SU-DHL-6 (cell line): Measurements from ENCODE around the gene ITPR1.
"Not testable (repeated sequence)": the region's sequence is repeated elsewhere in the genome, so short reads cannot be mapped to it uniquely, and the experiment has no call there.

Source experiments
- H2AFZ ChIP-seq: fragments of 200-600 bp; sonication (generic); 2 replicates; pipeline ENCODE4 v1.6.1; 2014; ENCODE audit warnings: low read depth, mild to moderate bottlenecking, moderate library complexity, mixed read lengths, antibody characterized with exemption, low read length; ENCODE audit not compliant: severe bottlenecking
- H3F3A ChIP-seq: fragments of 200-600 bp; shearing (Covaris generic); 2 replicates; pipeline ENCODE4 v1.6.0; 2016; ENCODE audit warnings: antibody characterized with exemption, mild to moderate bottlenecking; ENCODE audit not compliant: insufficient read depth
- H3K27ac ChIP-seq: fragments of 200-600 bp; sonication (generic); 2 replicates; pipeline ENCODE4 v1.5.1; 2016; ENCODE audit warnings: low read depth, mild to moderate bottlenecking, low read length, moderate library complexity, mixed read lengths
- H3K27me3 ChIP-seq: fragments of 200-600 bp; sonication (generic), shearing (Covaris generic); 2 replicates; pipeline ENCODE4 v1.6.0; 2014; ENCODE audit warnings: mild to moderate bottlenecking, low read length
- H3K36me3 ChIP-seq: fragments of 200-600 bp; sonication (generic); 2 replicates; pipeline ENCODE4 v1.6.1; 2014; ENCODE audit warnings: mild to moderate bottlenecking, low read length, mixed read lengths
- H3K4me2 ChIP-seq: fragments of 300-600, 200-600 bp; shearing (Covaris generic), sonication (generic); 2 replicates; pipeline ENCODE4 v1.6.0; 2014; ENCODE audit warnings: low read length, low read depth, mild to moderate bottlenecking; ENCODE audit not compliant: poor library complexity, severe bottlenecking
- H3K4me3 ChIP-seq: fragments of 200-600 bp; sonication (generic); 2 replicates; pipeline ENCODE4 v1.5.1; 2014; ENCODE audit warnings: antibody characterized with exemption, low read length, mild to moderate bottlenecking, mixed read lengths; ENCODE audit not compliant: insufficient read depth, poor library complexity, severe bottlenecking
- H3K79me2 ChIP-seq: fragments of 200-600 bp; sonication (generic); 2 replicates; pipeline ENCODE4 v1.6.1; 2014; ENCODE audit warnings: mild to moderate bottlenecking, low read length, moderate library complexity; ENCODE audit not compliant: insufficient read depth
- H3K9ac ChIP-seq: fragments of 200-600 bp; sonication (generic); 2 replicates; pipeline ENCODE4 v1.7.0; 2014; ENCODE audit warnings: mild to moderate bottlenecking, low read length
- H3K9me2 ChIP-seq: fragments of 200-600 bp; sonication (generic); replicated peaks from 2 replicates; pipeline ENCODE4 v1.6.1; 2014; ENCODE audit warnings: low read length; ENCODE audit not compliant: insufficient read depth
- H3K9me3 ChIP-seq: fragments of 200-600 bp; sonication (generic); 2 replicates; pipeline ENCODE4 v1.6.1; 2014; ENCODE audit warnings: low read length, mixed read lengths; ENCODE audit not compliant: insufficient read depth
- H4K20me1 ChIP-seq: fragments of 200-600 bp; sonication (generic); 2 replicates; pipeline ENCODE4 v1.6.1; 2014; ENCODE audit warnings: low read depth, mild to moderate bottlenecking, antibody characterized with exemption, low read length, moderate library complexity, mixed read lengths
- EZH2phosphoT487 ChIP-seq: fragments of 200-600 bp; sonication (generic), shearing (Covaris generic); conservative IDR thresholded peaks from 2 replicates; pipeline ENCODE4 v1.6.1; 2018; ENCODE audit warnings: mild to moderate bottlenecking, antibody characterized with exemption, low read length, moderate library complexity, mixed read lengths
- TF ChIP-seq, protein P1 (sequence below): fragments of 200-600 bp; sonication (generic); IDR thresholded peaks from one replicate; pipeline ENCODE4 v1.5.1; 2017; ENCODE audit warnings: antibody characterized with exemption, mild to moderate bottlenecking, low read length, moderate library complexity; ENCODE audit not compliant: insufficient read depth, poor library complexity, severe bottlenecking

Gene ITPR1

DNA sequence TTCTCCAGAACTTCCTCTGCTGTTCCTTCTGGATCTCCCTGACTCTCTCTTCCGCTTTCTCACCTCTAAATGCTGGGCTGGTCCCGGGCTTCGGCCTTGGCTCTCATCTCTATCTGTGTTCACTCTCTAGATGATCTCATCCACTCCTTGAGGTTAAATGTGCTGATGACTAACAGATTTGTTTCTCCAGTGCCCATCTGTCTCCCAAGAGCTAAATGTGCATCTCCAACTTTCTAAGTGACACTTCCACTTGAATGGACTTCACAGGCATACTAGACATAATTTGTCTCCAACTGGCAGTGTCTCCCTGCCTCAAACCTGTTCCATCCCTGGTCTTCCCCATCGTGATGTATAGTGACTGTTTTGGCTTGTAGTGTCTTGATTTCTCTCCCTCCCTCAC lies 95.3 kb downstream of the ITPR1 start:
- no peak overlapping the region for H3K4me3 ChIP-seq
- no peaks in the 10 kb centered on the region for H3F3A ChIP-seq
- no peak overlapping the region for H3K9ac ChIP-seq
- H3K27ac ChIP-seq: no peak overlapping the region
- H3K36me3 ChIP-seq: no peaks in the 10 kb centered on the region
- H3K79me2 ChIP-seq: no peaks in the 10 kb centered on the region
- no peak overlapping the region for H3K4me2 ChIP-seq
- no peak overlapping the region for H2AFZ ChIP-seq
- H3K27me3 ChIP-seq: no peaks in the 10 kb centered on the region
- no peaks in the 10 kb centered on the region for H3K9me3 ChIP-seq
- no peaks in the 10 kb centered on the region for H3K9me2 ChIP-seq
- no peak for TF ChIP-seq EZH2phosphoT487
- TF ChIP-seq, protein P1, sequence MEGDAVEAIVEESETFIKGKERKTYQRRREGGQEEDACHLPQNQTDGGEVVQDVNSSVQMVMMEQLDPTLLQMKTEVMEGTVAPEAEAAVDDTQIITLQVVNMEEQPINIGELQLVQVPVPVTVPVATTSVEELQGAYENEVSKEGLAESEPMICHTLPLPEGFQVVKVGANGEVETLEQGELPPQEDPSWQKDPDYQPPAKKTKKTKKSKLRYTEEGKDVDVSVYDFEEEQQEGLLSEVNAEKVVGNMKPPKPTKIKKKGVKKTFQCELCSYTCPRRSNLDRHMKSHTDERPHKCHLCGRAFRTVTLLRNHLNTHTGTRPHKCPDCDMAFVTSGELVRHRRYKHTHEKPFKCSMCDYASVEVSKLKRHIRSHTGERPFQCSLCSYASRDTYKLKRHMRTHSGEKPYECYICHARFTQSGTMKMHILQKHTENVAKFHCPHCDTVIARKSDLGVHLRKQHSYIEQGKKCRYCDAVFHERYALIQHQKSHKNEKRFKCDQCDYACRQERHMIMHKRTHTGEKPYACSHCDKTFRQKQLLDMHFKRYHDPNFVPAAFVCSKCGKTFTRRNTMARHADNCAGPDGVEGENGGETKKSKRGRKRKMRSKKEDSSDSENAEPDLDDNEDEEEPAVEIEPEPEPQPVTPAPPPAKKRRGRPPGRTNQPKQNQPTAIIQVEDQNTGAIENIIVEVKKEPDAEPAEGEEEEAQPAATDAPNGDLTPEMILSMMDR: no peak
- no peaks in the 10 kb centered on the region for H4K20me1 ChIP-seq

DNA sequence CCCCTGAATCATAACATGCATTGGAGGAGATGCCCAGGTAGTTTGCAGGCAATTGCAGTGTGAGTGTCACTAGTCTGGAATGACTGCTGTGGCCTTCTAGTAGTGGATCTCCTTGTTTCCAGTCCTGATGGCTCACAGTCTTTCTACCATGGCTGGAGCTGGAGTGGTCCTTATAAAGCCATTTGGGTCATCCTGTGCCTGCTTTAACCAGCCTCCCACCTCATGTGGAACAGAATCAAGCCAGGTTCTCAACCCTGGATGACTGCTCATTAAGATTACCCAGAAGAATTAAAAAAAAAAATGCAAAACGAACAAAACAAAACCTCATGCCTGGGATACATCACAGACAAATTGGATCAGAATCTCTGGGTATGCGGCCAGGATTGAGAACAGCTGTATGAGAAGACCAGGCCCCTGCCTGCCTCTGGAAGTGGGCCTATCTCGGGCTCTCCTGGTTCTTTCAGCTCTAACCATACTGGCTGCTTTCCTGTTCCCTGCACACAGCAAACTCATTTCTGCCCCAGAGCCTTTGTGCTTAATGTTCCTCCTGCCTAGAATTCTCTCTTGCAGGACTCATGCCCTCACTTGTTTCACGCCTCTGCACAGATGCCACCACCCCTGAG lies 96.4 kb downstream of the ITPR1 start:
- TF ChIP-seq, protein P1: no peak
- no peak for TF ChIP-seq EZH2phosphoT487
- Histone ChIP-seq H3K79me2 (no peaks in the 10 kb centered on the region), H3K9me3 (no peaks in the 10 kb centered on the region), H3K4me2 (no peak overlapping the region), H3F3A (no peaks in the 10 kb centered on the region), H3K4me3 (no peak overlapping the region), H3K27ac (no peak overlapping the region), H3K9ac (no peak overlapping the region), H2AFZ (no peak overlapping the region), H3K27me3 (no peaks in the 10 kb centered on the region), H3K36me3 (no peaks in the 10 kb centered on the region), H3K9me2 (no peaks in the 10 kb centered on the region), H4K20me1 (no peaks in the 10 kb centered on the region)

DNA sequence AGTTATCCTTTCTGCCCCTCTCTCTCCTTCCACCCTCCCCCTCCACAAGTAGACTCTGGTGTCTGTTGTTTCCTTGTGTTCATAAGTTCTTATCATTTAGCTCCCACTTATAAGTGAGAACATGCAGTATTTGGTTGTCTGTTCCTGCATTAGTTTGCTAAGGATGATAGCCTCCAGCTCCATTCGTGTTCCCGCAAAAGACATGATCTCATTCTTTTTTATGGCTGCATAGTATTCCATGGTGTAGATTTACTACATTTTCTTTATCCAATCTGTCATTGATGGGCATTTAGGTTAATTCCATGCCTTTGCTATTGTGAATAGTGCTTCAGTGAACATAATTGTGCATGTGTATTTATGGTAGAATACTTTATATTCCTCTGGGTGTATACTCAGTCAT lies 97.7 kb downstream of the ITPR1 start:
- H3K27ac ChIP-seq, H3K4me3 ChIP-seq, H3K9me3 ChIP-seq, H3K9ac ChIP-seq, H3K79me2 ChIP-seq, H3F3A ChIP-seq, H3K36me3 ChIP-seq, H4K20me1 ChIP-seq, H3K4me2 ChIP-seq, H3K27me3 ChIP-seq, H3K9me2 ChIP-seq, H2AFZ ChIP-seq: not testable (repeated sequence)

DNA sequence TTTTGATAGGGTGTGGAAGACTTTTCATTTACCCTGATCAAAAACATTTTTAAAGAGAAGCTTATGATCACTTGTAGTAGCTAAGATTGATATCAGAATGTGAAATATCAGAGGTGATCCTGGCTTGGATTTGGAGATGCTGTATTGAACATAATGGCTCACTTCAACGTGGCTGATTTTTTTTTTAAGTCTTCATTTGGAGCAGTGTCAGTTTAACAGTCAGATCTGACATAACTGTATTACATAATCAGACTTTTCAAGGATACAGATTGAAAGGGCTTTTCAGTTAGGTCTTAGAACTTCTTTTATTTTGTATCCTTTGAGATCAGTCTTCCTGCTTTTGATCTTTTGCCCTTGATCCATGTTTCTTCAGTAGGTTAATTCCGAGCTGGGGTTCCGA lies 98.5 kb downstream of the ITPR1 start:
- no peaks in the 10 kb centered on the region for H3K79me2 ChIP-seq
- TF ChIP-seq EZH2phosphoT487: no peak
- TF ChIP-seq, protein P1: no peak

More for the DNA sequence above, 98.5 kb downstream of the ITPR1 start:
- H3K36me3 ChIP-seq: no peaks in the 10 kb centered on the region
- H3K27me3 ChIP-seq: no peaks in the 10 kb centered on the region
- H3F3A ChIP-seq: no peaks in the 10 kb centered on the region
- no peaks in the 10 kb centered on the region for H3K9me3 ChIP-seq
- no peak overlapping the region for H3K9ac ChIP-seq
- no peak overlapping the region for H3K27ac ChIP-seq
- H3K4me3 ChIP-seq: no peak overlapping the region
- H3K4me2 ChIP-seq: no peak overlapping the region
- no peak overlapping the region for H2AFZ ChIP-seq
- no peaks in the 10 kb centered on the region for H3K9me2 ChIP-seq
- H4K20me1 ChIP-seq: no peaks in the 10 kb centered on the region
